A673 (cell line): ENCODE data around the gene AKAP12. TPM values are rescaled to one million over a fixed set of nuclear protein-coding genes. Genes with fewer than 3 reads are reported as not detected.

Experiments
- BruUV-seq: library from RNA; stranded (reverse); fragments of 400-500 nt; replicated peaks from 2 replicates; lab custom pipeline; 2021; lab: Mats Ljungman, UMichigan
- CTCF ChIA-PET: fragments of 300-600 bp; sonication (Branson Sonifier 250); formaldehyde crosslinking; loops from one replicate; lab custom pipeline; 2022; ENCODE audit warnings: antibody characterized with exemption; lab: Charles Lee
- POLR2A ChIA-PET: fragments of 300-600 bp; sonication (Branson Sonifier 250); formaldehyde crosslinking; loops from one replicate; lab custom pipeline; 2022; ENCODE audit warnings: antibody characterized with exemption; ENCODE audit not compliant: low non-redundant PET; lab: Charles Lee
- DNase-seq: peaks from one replicate; pipeline ENCODE4 v3.0.0-alpha.2; 2015; ENCODE audit warnings: low spot score
- H3K27ac ChIP-seq: fragments of 200-600 bp; sonication (generic); 2 replicates; pipeline ENCODE4 v1.5.1; 2016; ENCODE audit warnings: mixed run types, low read depth, mild to moderate bottlenecking, mixed read lengths, antibody characterized with exemption, low read length; ENCODE audit not compliant: poor library complexity, severe bottlenecking
- H3K27me3 ChIP-seq: fragments of 200-600 bp; sonication (generic); replicated peaks from 2 replicates; pipeline ENCODE4 v1.6.1; 2017; ENCODE audit warnings: mixed run types, low read depth, mild to moderate bottlenecking, mixed read lengths, antibody characterized with exemption, low read length; ENCODE audit not compliant: insufficient read depth, poor library complexity
- H3K36me3 ChIP-seq: fragments of 200-600 bp; sonication (generic); 2 replicates; pipeline ENCODE4 v1.6.1; 2016; ENCODE audit warnings: mixed run types, mild to moderate bottlenecking, mixed read lengths, antibody characterized with exemption, low read length; ENCODE audit not compliant: insufficient read depth, poor library complexity, severe bottlenecking
- H3K4me1 ChIP-seq: fragments of 200-600 bp; sonication (generic); 2 replicates; pipeline ENCODE4 v1.6.1; 2017; ENCODE audit warnings: mixed run types, mild to moderate bottlenecking, mixed read lengths, antibody characterized with exemption, low read length; ENCODE audit not compliant: insufficient read depth, poor library complexity, severe bottlenecking
- H3K4me3 ChIP-seq: fragments of 200-600 bp; sonication (generic); 2 replicates; pipeline ENCODE4 v1.5.1; 2016; ENCODE audit warnings: low read depth, mixed run types, mild to moderate bottlenecking, mixed read lengths, low read length; ENCODE audit not compliant: poor library complexity, severe bottlenecking
- H3K9me3 ChIP-seq: fragments of 200-600 bp; sonication (generic); 2 replicates; pipeline ENCODE4 v1.6.1; 2016; ENCODE audit warnings: mixed run types, low read depth, mild to moderate bottlenecking, mixed read lengths, antibody characterized with exemption, low read length; ENCODE audit not compliant: poor library complexity, severe bottlenecking
- EZH2 ChIP-seq: fragments of 200-600 bp; sonication (generic); IDR thresholded peaks from 2 replicates; pipeline ENCODE4 v1.6.1; 2017; ENCODE audit warnings: borderline replicate concordance, low read depth, mild to moderate bottlenecking, mixed read lengths, antibody characterized with exemption, low read length; ENCODE audit not compliant: poor library complexity, severe bottlenecking
- intact Hi-C: fragments of 100-400 bp; cut with micrococcal nuclease; formaldehyde crosslinking; loops from one replicate; pipeline ENCODE4 v1.10.0; 2022; ENCODE audit not compliant: unreplicated experiment
- total RNA-seq: library from RNA; stranded (reverse); gene quantifications from 2 replicates; pipeline ENCODE4 v1.2.3, GENCODE V29; 2021
- TF ChIP-seq, protein P1 (sequence below): fragments of 300-800, 200-600 bp; sonication (generic); conservative IDR thresholded peaks from 2 replicates; pipeline ENCODE4 v1.5.1; 2017; ENCODE audit warnings: low read depth, mild to moderate bottlenecking, antibody characterized with exemption, low read length, moderate library complexity, mixed read lengths

AKAP12 gene
- total RNA-seq, 1 experiment from 2014 or later = 37.3 TPM

DNA sequence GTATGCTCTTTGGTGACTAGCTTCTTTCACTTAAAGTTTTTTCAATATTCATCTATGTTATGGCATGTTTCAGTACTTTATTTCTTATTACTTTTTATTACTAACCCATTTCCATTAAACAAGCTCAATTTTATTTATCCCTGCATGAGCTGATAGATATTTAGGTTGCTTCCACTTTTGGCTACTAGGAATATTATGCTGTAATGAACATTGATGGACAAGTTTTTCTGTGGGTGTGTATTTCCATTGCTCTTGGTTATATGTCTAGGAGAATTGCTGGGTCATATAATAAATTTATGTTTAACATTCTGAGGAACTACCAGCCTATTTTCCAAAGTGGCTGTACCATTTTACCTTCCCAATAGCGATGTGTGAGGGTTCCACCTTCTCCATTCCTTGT lies 81.7 kb downstream of the AKAP12 start:
- Histone ChIP-seq H3K36me3 (no peaks in the 10 kb centered on the region), H3K27ac (no peak overlapping the region), H3K27me3 (no peaks in the 10 kb centered on the region), H3K9me3 (no peaks in the 10 kb centered on the region), H3K4me1 (peaks cover 20% of the 10 kb centered on the region), H3K4me3 (no peak overlapping the region)
- ChIA-PET CTCF (interaction anchor here (0.6 kb wide), 1 partner anchor 427 kb away, joined by 10 read pairs; no protein-coding TSS in a partner anchor), POLR2A (no interaction called here)
- intact Hi-C loops = no loop called here
- no peak for DNase-seq
- no peak for TF ChIP-seq EZH2
- TF ChIP-seq, protein P1, sequence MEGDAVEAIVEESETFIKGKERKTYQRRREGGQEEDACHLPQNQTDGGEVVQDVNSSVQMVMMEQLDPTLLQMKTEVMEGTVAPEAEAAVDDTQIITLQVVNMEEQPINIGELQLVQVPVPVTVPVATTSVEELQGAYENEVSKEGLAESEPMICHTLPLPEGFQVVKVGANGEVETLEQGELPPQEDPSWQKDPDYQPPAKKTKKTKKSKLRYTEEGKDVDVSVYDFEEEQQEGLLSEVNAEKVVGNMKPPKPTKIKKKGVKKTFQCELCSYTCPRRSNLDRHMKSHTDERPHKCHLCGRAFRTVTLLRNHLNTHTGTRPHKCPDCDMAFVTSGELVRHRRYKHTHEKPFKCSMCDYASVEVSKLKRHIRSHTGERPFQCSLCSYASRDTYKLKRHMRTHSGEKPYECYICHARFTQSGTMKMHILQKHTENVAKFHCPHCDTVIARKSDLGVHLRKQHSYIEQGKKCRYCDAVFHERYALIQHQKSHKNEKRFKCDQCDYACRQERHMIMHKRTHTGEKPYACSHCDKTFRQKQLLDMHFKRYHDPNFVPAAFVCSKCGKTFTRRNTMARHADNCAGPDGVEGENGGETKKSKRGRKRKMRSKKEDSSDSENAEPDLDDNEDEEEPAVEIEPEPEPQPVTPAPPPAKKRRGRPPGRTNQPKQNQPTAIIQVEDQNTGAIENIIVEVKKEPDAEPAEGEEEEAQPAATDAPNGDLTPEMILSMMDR = no peak
- no TSS peak for BruUV-seq

DNA sequence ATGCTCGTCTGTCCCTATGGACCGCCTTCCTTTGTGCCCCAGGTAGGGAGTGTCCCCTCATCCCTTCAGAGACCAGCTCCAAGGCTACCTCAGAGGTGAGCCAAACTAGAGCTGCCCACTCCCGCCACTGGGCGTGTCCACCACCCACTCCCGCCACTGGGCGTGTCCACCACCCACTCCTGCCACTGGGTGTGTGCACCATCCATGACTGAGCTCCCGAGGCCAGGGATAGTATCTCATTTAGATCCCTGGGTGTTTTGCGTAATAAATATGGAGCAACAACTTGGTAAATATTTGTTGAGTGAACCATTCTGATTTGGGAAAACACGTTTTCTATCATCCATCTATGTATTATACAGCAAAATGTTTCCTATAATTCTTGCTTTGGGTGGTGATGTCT lies 82.8 kb downstream of the AKAP12 start:
- CTCF ChIA-PET = no interaction called here
- H3K27ac ChIP-seq = no peak overlapping the region
- intact Hi-C loops = no loop called here
- peaks cover 24% of the 10 kb centered on the region for H3K4me1 ChIP-seq
- TF ChIP-seq, protein P1 = no peak
- no peak for TF ChIP-seq EZH2
- no peak overlapping the region for H3K4me3 ChIP-seq
- no peak for DNase-seq
- no peaks in the 10 kb centered on the region for H3K9me3 ChIP-seq
- no TSS peak for BruUV-seq
- H3K36me3 ChIP-seq = no peaks in the 10 kb centered on the region
- H3K27me3 ChIP-seq = no peaks in the 10 kb centered on the region
- POLR2A ChIA-PET = no interaction called here

DNA sequence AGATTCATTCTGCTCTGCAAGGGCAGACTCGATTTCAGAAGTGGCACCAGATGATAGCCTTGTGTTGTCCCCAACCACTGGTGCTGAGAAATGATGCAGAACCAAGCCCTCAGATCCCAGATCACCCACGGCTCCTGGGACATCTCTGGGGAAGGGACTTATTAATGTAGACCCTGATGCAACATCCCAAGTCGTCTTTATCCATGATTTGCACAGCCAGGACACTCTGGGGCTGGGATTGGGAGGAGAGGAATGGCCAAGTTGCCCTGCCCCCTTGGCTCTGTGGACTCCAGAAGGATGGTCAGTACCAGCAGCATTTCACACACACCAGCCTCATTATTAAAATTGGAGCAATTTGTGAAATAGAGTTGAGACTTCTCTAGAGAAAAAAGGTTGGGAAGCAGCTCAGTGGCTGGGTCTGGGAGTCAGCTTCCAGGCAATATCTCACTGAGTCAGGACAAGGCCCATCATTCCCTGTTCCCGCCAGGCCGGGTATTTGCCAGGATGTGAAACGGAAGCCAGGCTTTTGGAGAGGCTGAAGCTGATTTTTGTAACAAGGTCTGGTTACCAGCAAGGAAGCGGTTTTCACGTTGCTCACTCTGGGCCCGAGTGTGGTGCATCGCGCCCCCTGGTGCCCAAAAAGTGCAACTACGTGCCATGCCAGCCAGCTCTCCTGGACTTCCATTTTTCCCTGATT lies 84.2 kb downstream of the AKAP12 start:
- Histone ChIP-seq H3K36me3 (no peaks in the 10 kb centered on the region), H3K27me3 (no peaks in the 10 kb centered on the region), H3K9me3 (no peaks in the 10 kb centered on the region), H3K4me1 (peaks cover 24% of the 10 kb centered on the region), H3K4me3 (peak overlapping the region; percentile 74), H3K27ac (peak overlapping the region; percentile 75)
- ChIA-PET CTCF (interaction anchor here (0.5 to 3.6 kb wide), 15 partner anchors 9 to 906 kb away, joined by 3 to 54 read pairs (median 3); no protein-coding TSS in a partner anchor), POLR2A (no interaction called here)
- DNase-seq = peak; percentile 90
- no TSS peak for BruUV-seq
- intact Hi-C loops = loop anchor here (1.0 to 2.0 kb wide), 3 partner anchors 83 to 432 kb away; no protein-coding TSS in a partner anchor
- no peak for TF ChIP-seq EZH2
- TF ChIP-seq, protein P1 = peak; percentile 97
